SH-SY5Y (cell line): ENCODE data around the gene LAMB1.

Experiments
- GATA2 ChIP-seq: IDR thresholded peaks from 2 replicates; pipeline ENCODE4 v1.6.1; 2011; ENCODE audit warnings: mild to moderate bottlenecking, low read depth, low read length
- GATA3 ChIP-seq: IDR thresholded peaks from 2 replicates; pipeline ENCODE4 v1.6.1; 2011; ENCODE audit warnings: low read depth, mild to moderate bottlenecking, low read length, moderate library complexity

The LAMB1 gene

DNA sequence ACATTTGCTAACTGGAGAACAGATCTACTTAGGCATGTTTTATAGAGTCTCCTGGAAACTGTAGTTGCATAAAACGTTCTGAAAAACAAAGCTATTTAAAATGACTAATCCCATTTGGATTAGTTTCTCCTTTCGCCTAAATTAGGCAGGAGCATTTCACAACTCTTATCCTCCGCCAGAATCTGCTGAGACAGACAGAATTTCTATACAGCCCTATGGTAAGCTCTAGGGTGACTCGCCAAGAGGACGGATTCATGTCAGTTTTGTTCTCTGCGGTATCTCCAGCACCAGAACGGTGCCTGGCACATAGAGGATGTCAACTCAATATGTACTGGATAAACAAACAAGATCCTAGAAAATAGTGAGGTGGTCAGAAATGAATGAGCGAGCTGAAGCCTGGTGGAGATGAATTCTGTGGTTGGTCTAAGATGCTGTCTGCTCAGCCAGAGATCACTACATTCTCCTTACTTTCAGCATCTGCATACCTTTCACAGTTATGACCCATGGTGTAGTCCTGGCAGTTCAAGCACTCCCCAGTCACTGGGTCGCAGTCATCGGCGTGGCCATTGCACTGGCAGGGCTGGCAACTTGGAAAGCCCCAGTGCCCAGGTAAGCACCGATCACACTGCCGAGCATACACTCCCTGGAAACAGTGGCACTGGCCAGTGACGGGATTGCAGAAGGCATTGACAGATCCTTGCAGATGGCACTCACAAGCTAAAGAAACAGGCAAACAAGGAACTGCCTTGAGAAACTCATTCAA lies 44.0 kb downstream of the LAMB1 start:
- TF ChIP-seq GATA2, result no peak
- TF ChIP-seq GATA3, result no peak

- TF ChIP-seq GATA2, result no peak
- TF ChIP-seq GATA3, result no peak
These were observed 45.5 kb downstream of the LAMB1 start for GRCh38 chr7:107957436-107957835.

- TF ChIP-seq GATA3, result no peak
- no peak for TF ChIP-seq GATA2
These were observed 47.6 kb downstream of the LAMB1 start for GRCh38 chr7:107955394-107955793.

DNA sequence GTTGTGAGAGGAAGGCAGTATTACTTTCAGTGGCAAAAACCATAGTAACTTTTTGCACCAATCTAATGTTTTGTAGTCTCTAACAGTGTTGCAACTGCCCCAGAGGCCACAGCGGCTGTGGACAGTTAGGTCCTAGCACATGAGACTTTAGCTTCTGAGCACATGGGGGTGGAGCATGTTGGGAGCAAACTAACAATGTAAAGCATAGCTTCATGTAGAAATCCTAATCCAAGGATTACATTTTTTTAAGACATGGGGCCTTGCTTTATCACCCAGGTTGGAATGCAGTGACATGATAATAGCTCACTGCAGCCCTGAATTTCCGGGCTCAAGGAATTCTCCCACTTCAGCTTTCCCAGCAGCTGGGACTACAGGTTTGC lies 49.0 kb downstream of the LAMB1 start:
- TF ChIP-seq GATA3 (no peak), GATA2 (no peak)

DNA sequence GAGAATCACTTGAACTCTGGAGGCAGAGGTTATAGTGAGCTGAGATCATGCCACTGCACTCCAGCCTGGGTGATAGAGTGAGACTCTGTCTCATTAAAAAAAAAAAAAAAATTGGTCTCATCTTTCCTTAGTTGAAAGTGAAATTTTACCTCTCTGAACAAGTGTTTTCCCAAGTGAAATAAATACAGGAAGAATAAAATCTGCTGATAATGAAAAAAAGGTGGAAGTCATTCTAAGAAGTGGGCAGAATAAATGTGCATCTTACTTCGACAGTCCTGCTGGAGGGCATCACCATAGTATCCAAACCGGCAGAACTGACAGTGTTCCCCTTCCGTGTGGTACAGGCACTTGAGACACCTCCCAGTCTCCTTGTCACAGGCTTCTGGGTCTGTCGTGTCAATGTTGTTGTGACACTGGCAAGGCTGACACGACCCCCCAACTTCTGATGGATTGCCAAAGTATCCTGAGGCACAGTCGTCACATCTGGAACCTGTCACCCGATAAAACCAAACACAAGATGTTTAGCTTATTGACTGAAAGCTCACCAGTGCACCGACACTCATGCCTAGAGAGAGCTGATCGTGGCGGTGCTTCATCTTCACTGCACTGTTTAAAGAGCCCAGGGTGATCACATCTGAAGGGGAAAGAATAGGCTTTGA lies 49.6 kb downstream of the LAMB1 start:
- TF ChIP-seq GATA2, result no peak
- no peak for TF ChIP-seq GATA3

- TF ChIP-seq GATA2, result no peak
- TF ChIP-seq GATA3, result no peak
These were observed 51.1 kb downstream of the LAMB1 start for GRCh38 chr7:107951896-107952295.

GRCh38 chr7:107951172-107951787 lies 51.7 kb downstream of the LAMB1 start:
- TF ChIP-seq GATA2 (no peak), GATA3 (no peak)

GRCh38 chr7:107949443-107949935 lies 53.5 kb downstream of the LAMB1 start:
- TF ChIP-seq GATA2 (no peak), GATA3 (no peak)

DNA sequence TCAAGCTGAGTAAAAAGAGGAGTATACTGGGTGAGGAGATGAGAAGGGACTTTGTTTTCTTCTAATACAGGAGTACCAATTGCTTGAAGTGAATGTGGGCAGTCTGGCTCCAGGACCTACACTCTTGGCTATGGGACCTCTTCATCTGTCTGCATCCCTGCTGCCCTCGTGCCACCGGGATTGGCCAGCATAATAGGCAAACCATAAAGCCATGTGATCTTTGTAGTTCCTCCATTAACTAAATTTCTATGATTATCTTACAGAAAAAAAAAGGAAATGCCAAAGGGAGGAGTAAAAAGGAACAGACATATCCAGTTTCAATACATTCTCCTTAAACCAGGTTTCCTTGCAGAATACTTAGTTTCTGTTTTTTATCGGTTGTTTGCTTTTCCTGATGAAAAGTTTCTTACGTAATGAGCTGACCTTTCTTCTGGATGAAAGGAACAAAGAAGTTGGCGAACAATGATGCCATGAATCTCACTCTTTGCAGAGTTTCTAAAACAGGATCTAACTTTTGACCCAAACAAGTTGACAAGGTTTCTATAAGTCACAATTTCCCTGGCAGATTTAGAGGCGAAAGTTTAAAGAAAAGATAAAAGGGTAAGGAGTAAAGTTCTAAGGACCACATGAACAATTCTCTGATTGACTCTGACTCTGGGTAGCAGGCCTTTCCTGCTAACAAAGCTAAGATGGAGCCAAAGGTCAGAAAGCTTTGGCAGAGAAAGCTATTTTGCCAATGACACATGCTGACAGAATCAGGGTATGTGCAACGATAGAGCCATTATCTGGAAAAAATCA lies 54.1 kb downstream of the LAMB1 start:
- no peak for TF ChIP-seq GATA2
- no peak for TF ChIP-seq GATA3

DNA sequence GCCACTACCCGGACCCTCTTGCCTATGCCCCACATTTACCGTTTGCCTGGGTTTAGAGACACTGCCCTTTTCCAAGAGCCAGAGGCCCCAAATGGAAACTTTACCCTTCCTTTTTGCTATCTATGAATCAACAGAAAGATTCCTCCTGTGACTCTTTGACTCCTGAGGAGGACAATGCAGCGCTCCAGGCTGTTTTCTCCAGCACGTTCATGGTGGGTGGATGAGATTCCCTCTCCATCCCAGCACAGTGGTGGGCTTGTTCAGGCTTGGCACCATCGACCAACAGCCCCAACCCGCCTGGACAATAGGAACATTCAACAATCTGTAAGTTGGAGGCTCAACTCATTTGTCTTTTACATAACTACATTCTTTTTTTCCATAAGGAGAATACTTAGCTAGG lies 56.1 kb downstream of the LAMB1 start:
- TF ChIP-seq GATA2, result no peak
- no peak for TF ChIP-seq GATA3

DNA sequence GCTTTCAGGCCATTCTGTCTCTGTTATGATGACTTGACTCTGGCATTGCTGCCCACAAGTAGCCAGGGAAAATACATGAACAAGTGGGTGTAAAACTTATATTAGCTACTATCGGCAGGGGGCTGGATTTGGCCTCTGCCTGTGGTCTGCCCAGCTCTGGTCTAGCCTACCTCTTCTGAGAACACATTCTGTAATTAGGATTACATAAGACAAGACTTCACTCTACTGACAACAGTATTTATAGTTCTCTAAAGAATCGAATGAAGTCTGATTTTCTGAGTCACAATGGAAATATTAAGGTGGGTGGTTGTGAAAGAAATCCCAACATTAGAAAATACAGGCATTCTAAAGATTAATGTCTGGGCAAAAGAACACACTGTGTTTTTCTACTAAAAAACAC lies 56.5 kb downstream of the LAMB1 start:
- TF ChIP-seq GATA3, result no peak
- TF ChIP-seq GATA2, result no peak

DNA sequence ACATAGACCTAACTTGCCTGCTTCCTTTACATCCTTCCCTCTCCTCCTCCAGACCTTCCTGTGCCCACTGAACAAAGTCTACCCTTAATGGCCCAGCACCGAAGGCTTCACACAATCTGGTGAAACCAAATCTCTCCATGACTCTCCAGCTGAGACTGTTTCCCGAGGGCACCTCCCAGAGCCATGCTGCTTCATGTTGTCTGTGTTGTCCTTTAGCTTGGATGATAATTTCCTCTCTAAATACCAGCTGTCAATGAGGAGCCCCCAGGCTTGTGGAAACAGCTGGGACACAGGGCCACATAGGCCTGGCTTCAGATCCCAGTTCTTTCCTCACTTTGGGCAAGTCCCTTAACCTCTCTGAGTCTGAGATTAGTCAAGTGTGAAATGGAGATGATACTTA lies 57.6 kb downstream of the LAMB1 start:
- TF ChIP-seq GATA3, result no peak
- no peak for TF ChIP-seq GATA2

DNA sequence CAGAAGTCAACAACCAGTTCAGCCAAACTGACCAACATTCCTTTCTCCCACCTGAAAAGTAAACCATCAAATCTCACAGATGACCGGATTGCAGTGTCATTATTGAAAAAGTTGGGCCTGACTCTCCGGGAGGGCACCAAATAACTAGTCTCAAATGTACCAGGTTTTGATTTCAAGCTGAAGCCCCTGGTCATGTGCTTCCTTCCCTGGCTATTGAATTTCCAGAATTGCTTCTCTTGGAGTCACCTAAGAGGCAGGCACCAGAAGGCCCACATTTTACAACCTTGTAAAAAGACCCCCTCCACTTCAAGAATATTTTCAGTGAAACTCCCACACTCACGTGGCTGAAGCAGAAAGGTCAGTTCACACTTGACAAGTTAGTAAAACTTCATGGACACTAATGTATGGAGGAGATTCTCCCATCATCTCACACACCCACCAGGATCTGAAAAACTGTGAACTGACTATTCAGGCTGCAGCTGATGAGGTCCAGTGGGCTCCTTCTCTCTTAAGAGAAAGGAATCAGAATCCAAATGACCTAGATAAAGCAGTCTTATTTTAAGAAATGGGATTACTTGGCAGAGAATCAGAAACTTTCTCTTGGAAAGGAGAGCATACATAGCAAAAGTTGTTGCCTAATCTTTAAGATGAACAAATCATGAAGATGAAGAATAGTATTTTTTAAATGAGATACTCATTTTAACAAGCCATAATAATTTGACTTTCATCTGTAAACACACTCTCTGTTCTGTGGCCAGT lies 58.4 kb downstream of the LAMB1 start:
- no peak for TF ChIP-seq GATA2
- no peak for TF ChIP-seq GATA3

DNA sequence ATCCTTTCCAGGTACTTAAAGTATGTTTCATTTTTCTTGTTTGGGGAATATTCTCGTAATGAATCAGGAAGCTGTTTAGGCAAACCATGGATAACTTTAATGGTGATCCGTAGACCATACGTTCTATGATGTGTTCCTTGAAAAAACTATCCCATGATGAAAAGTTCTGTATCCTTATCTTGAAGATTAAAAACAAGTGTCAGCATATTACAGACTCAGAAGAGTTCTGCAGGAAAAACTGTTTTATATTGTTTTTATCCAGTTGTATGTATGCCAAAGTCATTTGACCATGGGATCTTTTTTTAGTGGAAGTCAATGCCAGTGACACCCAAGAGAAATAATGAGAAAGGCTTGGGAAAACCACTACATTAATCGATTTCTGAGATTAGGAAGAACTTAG lies 59.9 kb downstream of the LAMB1 start:
- TF ChIP-seq GATA2 (no peak), GATA3 (no peak)
